Activated CD8-positive, alpha-beta T cell treated with anti-CD3 and anti-CD28 coated beads for 36 hours (primary cell): ENCODE measurements around the gene FBXL16. TPM values are rescaled to one million over a fixed set of nuclear protein-coding genes. Genes with fewer than 3 reads are reported as not detected.
"Not testable (repeated sequence)": the region's sequence is repeated elsewhere in the genome, so short reads cannot be mapped to it uniquely, and the experiment has no call there.

ENCODE experiments used
- ATAC-seq: fragments of 200-7000 bp; cut with Tn5 transposase; one replicate; pipeline ENCODE4 v1.10.0; 2021; ENCODE audit warnings: mild to moderate bottlenecking, moderate library complexity
- CTCF ChIA-PET: fragments of 350-600 bp; sonication (Branson Sonifier 250); formaldehyde crosslinking; loops from one replicate; lab custom pipeline; 2021; ENCODE audit warnings: antibody characterized with exemption; lab: Charles Lee
- POLR2A ChIA-PET: fragments of 350-600 bp; sonication (Branson Sonifier 250); formaldehyde crosslinking; loops from one replicate; lab custom pipeline; 2021; ENCODE audit warnings: antibody characterized with exemption; lab: Charles Lee
- DNase-seq: peaks from one replicate; pipeline ENCODE4 v3.0.0-alpha.2; 2020
- H3K27ac Mint-ChIP-seq: one replicate; pipeline ENCODE4 v1.8.0; 2021; ENCODE audit warnings: mild to moderate bottlenecking, mixed read lengths
- H3K27me3 Mint-ChIP-seq: one replicate; pipeline ENCODE4 v1.8.0; 2021; ENCODE audit warnings: mixed read lengths
- H3K36me3 Mint-ChIP-seq: one replicate; pipeline ENCODE4 v1.8.0; 2021; ENCODE audit warnings: low read depth, mixed read lengths
- H3K4me1 Mint-ChIP-seq: one replicate; pipeline ENCODE4 v1.8.0; 2021; ENCODE audit warnings: low read depth, mixed read lengths
- H3K4me3 Mint-ChIP-seq: one replicate; pipeline ENCODE4 v1.8.0; 2021; ENCODE audit warnings: mild to moderate bottlenecking, moderate library complexity, mixed read lengths
- H3K9me3 Mint-ChIP-seq: one replicate; pipeline ENCODE4 v1.8.0; 2021; ENCODE audit warnings: mixed read lengths
- intact Hi-C: fragments of 100-400 bp; cut with micrococcal nuclease; formaldehyde crosslinking; loops from one replicate; pipeline ENCODE4 v1.10.0; 2022
- total RNA-seq, 2 experiments: library from RNA; stranded (reverse); gene quantifications; one replicate each; pipeline ENCODE4 v1.2.3, GENCODE V29; 2021
- TF ChIP-seq, protein P1 (sequence below): fragments of 200-600 bp; IDR thresholded peaks from one replicate; pipeline ENCODE4 v1.8.0; 2022; ENCODE audit warnings: antibody characterized with exemption, mild to moderate bottlenecking

Gene FBXL16
- total RNA-seq, 2 experiments from 2014 or later: 5.9 to 8.0 TPM

DNA sequence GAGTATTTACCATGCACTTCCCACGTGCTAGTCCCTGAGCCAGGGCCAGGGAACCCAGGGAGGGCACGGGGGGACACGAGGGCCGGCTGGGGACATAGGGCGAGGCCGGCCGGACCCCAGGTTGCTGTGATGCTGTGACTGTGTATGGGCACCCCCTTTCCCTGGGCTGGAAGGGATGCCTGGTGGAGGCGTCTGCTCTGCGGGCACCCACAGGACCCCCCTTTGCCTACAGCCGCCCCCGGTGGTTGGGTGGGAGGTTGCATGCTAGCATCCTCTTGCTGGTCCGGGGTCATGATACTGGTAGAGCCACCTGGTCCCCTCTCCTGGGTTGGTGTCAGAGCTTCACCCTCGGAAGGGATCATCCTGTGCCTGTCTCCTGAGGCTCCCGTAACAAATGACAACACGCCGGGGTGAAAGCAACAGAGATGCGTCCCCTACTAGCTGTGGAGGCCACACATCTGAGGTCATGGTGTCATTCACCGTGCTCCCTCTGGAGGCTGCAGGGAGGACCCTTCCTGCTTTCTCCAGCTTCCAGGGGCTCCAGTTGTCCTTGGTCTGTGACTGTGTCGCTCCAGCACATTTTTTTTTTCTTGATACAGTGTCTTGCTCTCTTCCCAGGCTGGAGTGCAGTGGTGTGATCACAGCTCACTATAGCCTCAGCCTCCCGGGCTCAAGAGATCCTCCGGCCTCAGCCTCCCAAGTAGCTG, 38.3 kb upstream of the FBXL16 start:
- Mint-ChIP-seq H3K27me3 (no peaks in the 10 kb centered on the region), H3K27ac (no peak overlapping the region), H3K36me3 (peaks cover 2% of the 10 kb centered on the region), H3K4me3 (no peak overlapping the region), H3K9me3 (no peaks in the 10 kb centered on the region), H3K4me1 (peaks cover 12% of the 10 kb centered on the region)
- ChIA-PET POLR2A (interaction anchor here (0.6 kb wide), 1 partner anchor 74 kb away, joined by 4 read pairs; no protein-coding TSS in a partner anchor), CTCF (interaction anchor here (3.0 to 6.4 kb wide), 3 partner anchors 23 to 41 kb away, joined by 20 to 37 read pairs (median 30); partner anchors contain the start of gene ANTKMT)
- DNase-seq (peak; percentile 40), ATAC-seq (no peak)
- TF ChIP-seq, protein P1, sequence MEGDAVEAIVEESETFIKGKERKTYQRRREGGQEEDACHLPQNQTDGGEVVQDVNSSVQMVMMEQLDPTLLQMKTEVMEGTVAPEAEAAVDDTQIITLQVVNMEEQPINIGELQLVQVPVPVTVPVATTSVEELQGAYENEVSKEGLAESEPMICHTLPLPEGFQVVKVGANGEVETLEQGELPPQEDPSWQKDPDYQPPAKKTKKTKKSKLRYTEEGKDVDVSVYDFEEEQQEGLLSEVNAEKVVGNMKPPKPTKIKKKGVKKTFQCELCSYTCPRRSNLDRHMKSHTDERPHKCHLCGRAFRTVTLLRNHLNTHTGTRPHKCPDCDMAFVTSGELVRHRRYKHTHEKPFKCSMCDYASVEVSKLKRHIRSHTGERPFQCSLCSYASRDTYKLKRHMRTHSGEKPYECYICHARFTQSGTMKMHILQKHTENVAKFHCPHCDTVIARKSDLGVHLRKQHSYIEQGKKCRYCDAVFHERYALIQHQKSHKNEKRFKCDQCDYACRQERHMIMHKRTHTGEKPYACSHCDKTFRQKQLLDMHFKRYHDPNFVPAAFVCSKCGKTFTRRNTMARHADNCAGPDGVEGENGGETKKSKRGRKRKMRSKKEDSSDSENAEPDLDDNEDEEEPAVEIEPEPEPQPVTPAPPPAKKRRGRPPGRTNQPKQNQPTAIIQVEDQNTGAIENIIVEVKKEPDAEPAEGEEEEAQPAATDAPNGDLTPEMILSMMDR: no peak
- intact Hi-C loops: no loop called here

DNA sequence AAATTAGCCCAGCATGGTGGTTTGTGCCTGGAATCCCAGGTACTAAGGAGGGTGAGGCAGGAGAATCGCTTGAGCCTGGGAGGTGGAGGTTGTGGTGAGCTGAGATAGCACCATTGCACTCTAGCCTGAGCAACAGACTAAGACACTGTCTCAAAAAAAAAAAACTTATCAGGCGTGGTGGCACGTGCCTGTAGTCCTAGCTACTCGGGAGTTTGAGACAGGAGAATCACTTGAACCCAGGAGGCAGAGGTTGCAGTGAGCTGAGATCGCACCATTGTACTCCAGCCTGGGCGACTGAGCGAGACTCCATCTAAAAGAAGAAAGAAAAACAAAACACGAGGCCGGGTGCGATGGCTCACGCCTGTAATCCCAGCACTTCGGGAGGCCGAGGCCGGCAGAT, 37.3 kb upstream of the FBXL16 start:
- CTCF ChIA-PET: interaction anchor here (0.5 to 6.4 kb wide), 3 partner anchors 22 to 215 kb away, joined by 3 to 37 read pairs (median 30); partner anchors contain the start of genes ANTKMT and CAPN15
- H3K9me3 Mint-ChIP-seq, intact Hi-C loops, ATAC-seq, H3K4me3 Mint-ChIP-seq, DNase-seq, H3K27ac Mint-ChIP-seq, H3K36me3 Mint-ChIP-seq, H3K27me3 Mint-ChIP-seq: not testable (repeated sequence)
- POLR2A ChIA-PET: interaction anchor here (0.6 to 9.3 kb wide), 3 partner anchors 15 to 73 kb away, joined by 4 to 84 read pairs (median 4); partner anchors contain the start of genes ANTKMT and CCDC78
- peaks cover 12% of the 10 kb centered on the region for H3K4me1 Mint-ChIP-seq

DNA sequence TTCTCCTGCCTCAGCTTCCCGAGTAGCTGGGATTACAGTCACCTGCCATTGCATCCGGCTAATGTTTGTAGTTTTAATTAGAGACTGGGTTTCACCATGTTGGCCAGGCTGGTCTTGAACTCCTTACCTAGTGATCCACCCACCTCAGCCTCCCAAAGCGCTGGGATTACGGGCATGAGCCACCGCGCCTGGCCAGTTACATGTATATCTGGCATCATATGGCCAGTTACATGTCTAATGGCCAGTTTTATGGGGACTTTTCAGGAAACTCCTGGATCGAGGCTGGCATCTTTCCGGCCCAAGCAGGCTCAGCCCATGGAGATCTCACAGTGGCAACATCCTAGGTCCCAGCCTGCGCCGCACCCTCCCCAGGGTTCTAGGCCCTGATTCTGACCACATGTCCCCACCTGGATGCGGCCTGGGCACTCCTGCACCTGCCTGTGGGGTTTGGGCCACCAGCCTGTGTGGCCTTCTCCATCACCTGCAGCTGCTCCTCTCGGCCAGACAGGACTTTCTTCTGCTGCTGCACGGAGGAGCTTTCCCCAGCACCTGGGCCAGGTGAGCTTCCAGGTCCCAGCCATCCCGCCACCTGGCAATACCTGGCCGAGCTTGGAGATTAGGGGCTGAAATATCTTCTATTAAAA, 36.5 kb upstream of the FBXL16 start:
- peak overlapping the region; percentile 73 for H3K4me3 Mint-ChIP-seq
- no peaks in the 10 kb centered on the region for H3K27me3 Mint-ChIP-seq
- intact Hi-C loops: no loop called here
- CTCF ChIA-PET: interaction anchor here (0.5 to 6.4 kb wide), 5 partner anchors 8 to 215 kb away, joined by 3 to 37 read pairs (median 3); partner anchors contain the start of genes ANTKMT, CAPN15 and WDR24
- H3K36me3 Mint-ChIP-seq: peaks cover 4% of the 10 kb centered on the region
- ATAC-seq (no peak), DNase-seq (no peak)
- POLR2A ChIA-PET: interaction anchor here (0.6 to 9.3 kb wide), 4 partner anchors 11 to 612 kb away, joined by 3 to 84 read pairs (median 8); partner anchors contain the start of genes ANTKMT and CCDC78
- no peaks in the 10 kb centered on the region for H3K9me3 Mint-ChIP-seq
- H3K4me1 Mint-ChIP-seq: peaks cover 14% of the 10 kb centered on the region
- H3K27ac Mint-ChIP-seq: no peak overlapping the region
- TF ChIP-seq, protein P1: no peak

DNA sequence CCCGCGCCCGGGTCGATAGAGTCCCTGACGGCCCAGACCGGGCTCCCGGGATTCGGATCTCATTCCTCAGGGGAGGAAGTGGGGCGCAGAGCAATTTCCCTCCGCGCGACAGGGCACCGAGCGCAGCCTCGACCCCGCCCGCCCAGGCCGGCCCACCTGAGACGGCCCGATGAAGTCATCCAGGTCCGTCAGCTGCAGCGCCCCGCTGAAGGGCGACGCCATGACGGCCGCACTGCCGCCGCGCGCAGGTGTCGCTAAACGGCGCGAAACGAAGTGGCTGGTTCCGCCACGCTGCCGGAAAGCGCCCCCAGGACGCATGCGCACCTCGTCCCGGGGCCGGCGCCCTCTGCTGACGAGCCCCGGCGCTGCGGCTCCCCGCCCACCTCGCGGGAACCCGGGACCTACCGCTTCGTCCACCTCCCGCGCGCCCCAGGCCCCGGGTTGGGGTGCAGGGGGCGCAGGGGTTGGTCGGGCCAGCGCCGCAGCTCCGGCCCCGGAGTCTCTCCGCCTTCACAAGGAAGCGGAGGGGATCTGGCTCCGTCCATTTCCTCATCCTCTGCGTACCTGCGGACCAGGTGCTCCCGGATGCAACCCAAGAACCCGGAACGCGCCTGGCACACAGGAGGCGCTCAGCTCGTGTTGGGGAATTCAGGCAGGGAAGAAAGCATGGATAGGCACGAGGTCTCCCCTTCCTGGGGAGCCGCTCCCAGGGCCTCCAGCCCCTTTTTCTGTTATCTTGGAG, 35.3 kb upstream of the FBXL16 start, which contains the start of gene CIAO3:
CIAO3 (minus strand) TSS at position 234 of the 742 bp plus-strand sequence; CDS start at position 222, 12 bp downstream.
- Mint-ChIP-seq H3K9me3 (no peaks in the 10 kb centered on the region), H3K36me3 (peaks cover 4% of the 10 kb centered on the region), H3K27me3 (no peaks in the 10 kb centered on the region), H3K27ac (peak within 1 kb of the TSS; percentile 63), H3K4me1 (peaks cover 20% of the 10 kb centered on the region), H3K4me3 (peak within 1 kb of the TSS; percentile 80)
- CTCF ChIA-PET: interaction anchor here (0.7 to 6.4 kb wide), 14 partner anchors 9 to 345 kb away, joined by 3 to 37 read pairs (median 5); partner anchors contain the start of genes ANTKMT, CHTF18, METRN and RHBDL1
- TF ChIP-seq, protein P1: peak; percentile 88
- intact Hi-C loops: no loop called here
- ATAC-seq: peak; percentile 85
- DNase-seq: peak; percentile 92
- POLR2A ChIA-PET: interaction anchor here (0.6 to 9.3 kb wide), 6 partner anchors 10 to 613 kb away, joined by 3 to 84 read pairs (median 4); partner anchors contain the start of genes ANTKMT and CCDC78
